Hepatocyte (in vitro differentiated cells): ENCODE measurements around the gene RARG. TPM values are rescaled to one million over a fixed set of nuclear protein-coding genes. Genes with fewer than 3 reads are reported as not detected.

Experiments used
- DNase-seq: peaks from one replicate; pipeline ENCODE4 v3.0.0-alpha.2; 2016; ENCODE audit warnings: low spot score
- H2AFZ ChIP-seq: fragments of 200-600 bp; sonication (generic); 2 replicates; pipeline ENCODE4 v1.6.0; 2016; ENCODE audit warnings: antibody characterized with exemption, mild to moderate bottlenecking
- H3K27ac ChIP-seq: fragments of 200-600 bp; sonication (generic); 2 replicates; pipeline ENCODE4 v1.5.1; 2016; ENCODE audit warnings: mild to moderate bottlenecking
- H3K27me3 ChIP-seq: fragments of 200-600 bp; sonication (generic); 2 replicates; pipeline ENCODE4 v1.6.1; 2016
- H3K36me3 ChIP-seq: fragments of 200-600 bp; sonication (generic); replicated peaks from 2 replicates; pipeline ENCODE4 v1.5.1; 2016; ENCODE audit warnings: low read depth; ENCODE audit not compliant: insufficient read depth
- H3K4me1 ChIP-seq: fragments of 200-600 bp; sonication (generic); 2 replicates; pipeline ENCODE4 v1.5.1; 2016; ENCODE audit warnings: mild to moderate bottlenecking, moderate library complexity; ENCODE audit not compliant: insufficient read depth
- H3K4me2 ChIP-seq: fragments of 200-600 bp; sonication (generic); 2 replicates; pipeline ENCODE4 v1.6.0; 2016
- H3K4me3 ChIP-seq: fragments of 200-600 bp; sonication (generic); 2 replicates; pipeline ENCODE4 v1.5.1; 2016; ENCODE audit warnings: mild to moderate bottlenecking
- H3K79me2 ChIP-seq: fragments of 200-600 bp; sonication (generic); 2 replicates; pipeline ENCODE4 v1.6.0; 2017; ENCODE audit warnings: mild to moderate bottlenecking
- H3K9me2 ChIP-seq: fragments of 200-600 bp; sonication (generic); replicated peaks from 2 replicates; pipeline ENCODE4 v1.6.0; 2017; ENCODE audit warnings: mild to moderate bottlenecking; ENCODE audit not compliant: insufficient read depth
- H3K9me3 ChIP-seq: fragments of 200-600 bp; sonication (generic); 2 replicates; pipeline ENCODE4 v1.5.1; 2016; ENCODE audit warnings: low read depth, mild to moderate bottlenecking
- H4K20me1 ChIP-seq: fragments of 200-600 bp; sonication (generic); 2 replicates; pipeline ENCODE4 v1.6.0; 2016; ENCODE audit warnings: mild to moderate bottlenecking; ENCODE audit not compliant: insufficient read depth, poor library complexity, severe bottlenecking
- EZH2 ChIP-seq: fragments of 200-600 bp; sonication (generic); IDR thresholded peaks from 2 replicates; pipeline ENCODE4 v1.6.1; 2016; ENCODE audit warnings: antibody characterized with exemption, mild to moderate bottlenecking, borderline replicate concordance
- EZH2phosphoT487 ChIP-seq: fragments of 200-600 bp; sonication (generic); IDR thresholded peaks from one replicate; pipeline ENCODE4 v1.6.1; 2018; ENCODE audit warnings: antibody characterized with exemption, mild to moderate bottlenecking, low read depth, moderate library complexity; ENCODE audit not compliant: unreplicated experiment, severe bottlenecking
- WGBS: methylation state at CpG from one replicate; pipeline ENCODE4 v1.1.6; 2016; ENCODE audit warnings: low lambda C conversion rate; ENCODE audit errors: missing lambda C conversion rate; 5-methylcytosine and 5-hydroxymethylcytosine counted together
- polyA plus RNA-seq: library from polyadenylated mRNA; unstranded; fragments of >200 nt; fragmentation: Nextera tagmentation; extraction: Ambion mirVana; gene quantifications from 2 replicates; pipeline ENCODE4 v1.2.1, GENCODE V29; 2016
- total RNA-seq: library from RNA; depleted of rRNA; stranded (reverse); fragments of >200 nt; gene quantifications from 2 replicates; pipeline ENCODE4 v1.2.3, GENCODE V29; 2014
- TF ChIP-seq, protein P1 (sequence below): fragments of 200-600 bp; sonication (generic); IDR thresholded peaks from 2 replicates; pipeline ENCODE4 v1.5.1; 2016; ENCODE audit warnings: antibody characterized with exemption, mild to moderate bottlenecking; ENCODE audit not compliant: poor library complexity

Gene RARG
- total and polyA plus RNA-seq, 2 experiments from 2014 or later: 20.9 to 28.1 TPM

DNA sequence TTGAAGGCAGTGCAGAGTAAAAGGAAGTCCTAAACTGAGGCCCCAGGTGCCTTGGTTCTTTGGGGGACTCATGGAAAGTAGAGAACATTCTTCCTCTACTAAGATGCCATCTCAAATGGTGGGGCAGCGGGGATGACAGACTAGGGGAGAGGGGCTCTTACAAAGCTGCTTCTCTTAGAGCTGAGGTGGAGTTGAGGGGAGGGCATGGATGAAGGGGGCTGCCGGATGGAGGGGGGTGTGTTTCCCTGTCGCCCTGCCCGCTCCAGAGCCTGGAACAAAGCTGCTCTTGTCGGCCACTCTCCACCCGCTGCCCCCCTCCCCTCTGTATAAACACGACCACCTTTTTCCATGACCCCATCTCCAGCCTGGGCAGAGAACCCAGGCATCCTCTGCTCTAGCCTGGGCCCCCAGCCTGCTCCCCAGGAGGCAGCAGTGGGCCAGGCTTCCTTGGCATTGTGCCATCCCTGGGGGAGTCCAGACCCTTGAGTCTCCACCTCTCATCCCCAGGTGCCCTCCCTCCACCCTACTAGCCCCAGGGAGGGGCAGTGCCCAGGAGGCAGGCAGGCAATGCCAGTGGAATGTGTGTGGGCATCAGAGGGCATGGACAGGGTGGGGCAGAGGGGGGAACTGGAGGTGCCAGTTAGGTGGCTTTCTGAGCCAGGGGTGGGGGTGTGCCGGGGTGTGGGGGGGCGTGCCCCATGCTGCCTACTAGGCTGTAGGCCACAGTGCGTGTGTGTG lies 1.7 kb downstream of the RARG start:
- H3K4me3 ChIP-seq: no peak overlapping the region
- H3K79me2 ChIP-seq: peaks cover 11% of the 10 kb centered on the region
- 77% methylated on average over 6 of the region's 10 CpGs for WGBS
- no peaks in the 10 kb centered on the region for H3K9me2 ChIP-seq
- H3K27me3 ChIP-seq: no peaks in the 10 kb centered on the region
- no peak for DNase-seq
- no peak overlapping the region for H2AFZ ChIP-seq
- peak overlapping the region; percentile 92 for H3K27ac ChIP-seq
- no peaks in the 10 kb centered on the region for H3K9me3 ChIP-seq
- H3K36me3 ChIP-seq: no peaks in the 10 kb centered on the region
- no peaks in the 10 kb centered on the region for H4K20me1 ChIP-seq
- TF ChIP-seq, protein P1, sequence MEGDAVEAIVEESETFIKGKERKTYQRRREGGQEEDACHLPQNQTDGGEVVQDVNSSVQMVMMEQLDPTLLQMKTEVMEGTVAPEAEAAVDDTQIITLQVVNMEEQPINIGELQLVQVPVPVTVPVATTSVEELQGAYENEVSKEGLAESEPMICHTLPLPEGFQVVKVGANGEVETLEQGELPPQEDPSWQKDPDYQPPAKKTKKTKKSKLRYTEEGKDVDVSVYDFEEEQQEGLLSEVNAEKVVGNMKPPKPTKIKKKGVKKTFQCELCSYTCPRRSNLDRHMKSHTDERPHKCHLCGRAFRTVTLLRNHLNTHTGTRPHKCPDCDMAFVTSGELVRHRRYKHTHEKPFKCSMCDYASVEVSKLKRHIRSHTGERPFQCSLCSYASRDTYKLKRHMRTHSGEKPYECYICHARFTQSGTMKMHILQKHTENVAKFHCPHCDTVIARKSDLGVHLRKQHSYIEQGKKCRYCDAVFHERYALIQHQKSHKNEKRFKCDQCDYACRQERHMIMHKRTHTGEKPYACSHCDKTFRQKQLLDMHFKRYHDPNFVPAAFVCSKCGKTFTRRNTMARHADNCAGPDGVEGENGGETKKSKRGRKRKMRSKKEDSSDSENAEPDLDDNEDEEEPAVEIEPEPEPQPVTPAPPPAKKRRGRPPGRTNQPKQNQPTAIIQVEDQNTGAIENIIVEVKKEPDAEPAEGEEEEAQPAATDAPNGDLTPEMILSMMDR: no peak
- TF ChIP-seq EZH2phosphoT487 (no peak), EZH2 (no peak)
- peak overlapping the region; percentile 94 for H3K4me2 ChIP-seq
- peaks cover 35% of the 10 kb centered on the region for H3K4me1 ChIP-seq

DNA sequence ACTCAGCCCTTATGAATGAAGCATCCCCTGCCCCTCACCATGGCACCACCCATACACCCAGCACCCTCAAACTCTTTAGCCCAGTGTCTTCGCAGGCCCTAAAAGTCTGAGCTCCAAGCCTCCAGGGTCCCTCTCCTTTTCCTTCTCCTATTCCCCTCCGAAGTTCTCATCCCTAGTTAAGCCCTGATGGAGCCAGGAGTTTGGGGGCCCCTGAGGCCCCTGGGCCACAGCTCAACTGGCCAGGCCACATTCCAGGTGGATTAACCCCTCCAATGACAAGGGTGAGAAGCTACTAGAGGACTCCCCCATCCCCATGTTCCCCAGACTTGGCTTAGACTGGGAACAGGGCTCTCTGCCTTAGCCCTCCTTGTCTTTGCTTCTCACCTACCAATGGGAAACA lies 2.6 kb downstream of the RARG start:
- Histone ChIP-seq H2AFZ (no peak overlapping the region), H3K79me2 (peaks cover 11% of the 10 kb centered on the region), H3K4me1 (peaks cover 40% of the 10 kb centered on the region), H3K36me3 (no peaks in the 10 kb centered on the region), H3K4me3 (no peak overlapping the region), H3K27ac (peak overlapping the region; percentile 92), H4K20me1 (no peaks in the 10 kb centered on the region), H3K9me2 (no peaks in the 10 kb centered on the region), H3K4me2 (peak overlapping the region; percentile 94), H3K27me3 (no peaks in the 10 kb centered on the region), H3K9me3 (no peaks in the 10 kb centered on the region)
- no peak for DNase-seq
- 65% methylated on average over 2 of the region's 2 CpGs for WGBS
- TF ChIP-seq EZH2 (no peak), EZH2phosphoT487 (no peak)
- TF ChIP-seq, protein P1: no peak

DNA sequence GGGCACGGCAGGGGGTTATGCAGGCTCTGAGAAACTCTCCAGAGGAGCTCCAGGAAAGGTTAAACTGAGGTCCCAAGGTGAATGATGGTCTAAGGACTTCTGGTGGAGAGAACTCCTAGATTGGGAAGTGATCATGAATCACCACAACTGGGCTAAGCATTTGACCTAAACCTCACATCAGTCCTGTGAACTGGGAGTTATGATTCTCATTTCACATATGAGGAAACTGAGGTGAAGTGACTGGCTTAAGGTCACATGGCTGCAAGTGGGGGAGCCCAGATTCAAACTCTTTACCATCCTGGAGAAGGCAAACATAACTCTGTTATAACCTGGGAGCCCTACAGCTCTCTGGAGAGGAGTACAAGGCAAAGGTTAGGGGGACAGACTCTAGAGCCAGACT lies 4.2 kb downstream of the RARG start:
- Histone ChIP-seq H2AFZ (no peak overlapping the region), H3K9me3 (no peaks in the 10 kb centered on the region), H3K36me3 (no peaks in the 10 kb centered on the region), H3K4me3 (no peak overlapping the region), H3K27ac (no peak overlapping the region), H3K9me2 (no peaks in the 10 kb centered on the region), H4K20me1 (no peaks in the 10 kb centered on the region), H3K79me2 (peaks cover 11% of the 10 kb centered on the region), H3K4me2 (no peak overlapping the region), H3K27me3 (no peaks in the 10 kb centered on the region), H3K4me1 (peaks cover 40% of the 10 kb centered on the region)
- TF ChIP-seq, protein P1: no peak
- TF ChIP-seq EZH2phosphoT487 (no peak), EZH2 (no peak)
- DNase-seq: no peak
- 94% methylated on average over 1 of the region's 1 CpG for WGBS
